ENCODE results near the gene RIC8A. TPM values are rescaled to one million over a fixed set of nuclear protein-coding genes. Genes with fewer than 3 reads are reported as not detected.

Gene RIC8A
- total and polyA plus RNA-seq, 9 of the 15 experiments (the other 6 are each of a cell fraction or from before 2014, with no cell fraction given) = 10.7 to 108 (median 72.1) TPM

- Histone ChIP-seq H3K9me3 (replicated peaks; ENCODE audit: control insufficient read depth, insufficient read depth, low read depth, low read length) (no peaks in the 10 kb centered on the region), H3K36me3 (ENCODE audit: control insufficient read depth, insufficient read depth, low read length) (peaks cover 52% of the 10 kb centered on the region), H3K27ac (ENCODE audit: extremely low read depth, low read depth, low read length) (no peak overlapping the region), H3K27me3 (ENCODE audit: control insufficient read depth in 2 of 2, insufficient read depth in 2 of 2, low read length in 2 of 2) (no peaks in the 10 kb centered on the region; a peak in 1 of 5 replicates), H3K4me2 (ENCODE audit: insufficient read depth, low read length) (no peak overlapping the region), H3K4me1 (replicated peaks in 1 of 2; ENCODE audit: control insufficient read depth in 2 of 2, insufficient read depth in 2 of 2, low read length in 2 of 2) (peaks cover 24 to 51% of the 10 kb centered on the region in 2 experiments; a peak in 4 of 5 replicates), H3K79me2 (ENCODE audit: control insufficient read depth, insufficient read depth, low read length) (peaks cover 49% of the 10 kb centered on the region), H2AFZ (ENCODE audit: low read depth, low read length) (no peak overlapping the region), H3K9me1 (ENCODE audit: control insufficient read depth, insufficient read depth, low read length) (no peaks in the 10 kb centered on the region), H4K20me1 (replicated peaks; ENCODE audit: control insufficient read depth, insufficient read depth, low read length) (peaks cover 25% of the 10 kb centered on the region), H3K4me3 (no peak overlapping the region), H3K9ac (ENCODE audit: insufficient read depth in 1 of 2, low read depth in 2 of 2, low read length in 2 of 2) (peak overlapping the region in 1 of 2 experiments; percentile 70; a peak in 2 of 4 replicates)
- ChIA-PET CTCF (ENCODE audit: low intra/inter-chr PET ratio) (no interaction called here), POLR2A (interaction anchor here (0.7 to 2.1 kb wide), 2 partner anchors 13 to 372 kb away, joined by 3 to 4 read pairs; partner anchors contain the start of gene PHRF1)
- DNase-seq (ENCODE audit: extremely low read depth in 1 of 4, low spot score in 3 of 4) (no peak), FAIRE-seq (no peak), ATAC-seq (no peak)
- intact Hi-C loops (cut with micrococcal nuclease) = no loop called here
- TF ChIP-seq POLR2A (conservative IDR thresholded peaks at IDR 0.05) (0 out of 2 replicates have a peak, but pooled peaks have one; percentile 12), ZNF134 (CRISPR knock-in tag; conservative IDR thresholded peaks at IDR 0.05) (no peak), POLR2B (IDR thresholded peaks at IDR 0.05; ENCODE audit: low read depth, partially characterized antibody) (peak; percentile 56), ETV5 (CRISPR knock-in tag; IDR thresholded peaks at IDR 0.05; ENCODE audit: low read depth) (no peak), TEAD4 (IDR thresholded peaks at IDR 0.05; ENCODE audit: low read length) (no peak), TEAD4 (CRISPR knock-in tag; IDR thresholded peaks at IDR 0.05; ENCODE audit: borderline replicate concordance) (no peak)
- in situ Hi-C loops (cut with MboI) = no loop called here
- no TSS peak for BruUV-seq (replicated peaks)
- 93% methylated on average over 4 of the region's 4 CpGs for WGBS (ENCODE audit: insufficient coverage, low coverage, missing lambda C conversion rate)
These were observed 3.4 kb upstream of the RIC8A start for GRCh38 chr11:203945-204586.
